Immature natural killer cell (primary cell): ENCODE data around the gene GPS1. TPM values are rescaled to one million over a fixed set of nuclear protein-coding genes. Genes with fewer than 3 reads are reported as not detected.

Source experiments
- DNase-seq, 3 donors: peaks; one replicate each; pipeline ENCODE4 v3.0.0; 2022; ENCODE audit warnings: mixed read lengths in 1 of 3
- H3K27ac Mint-ChIP-seq, 6 donors: one replicate each; pipeline ENCODE4 v1.8.0; 2020; ENCODE audit warnings: mixed read lengths in 6 of 6, mild to moderate bottlenecking in 5 of 6, inconsistent platforms in 4 of 6, moderate library complexity in 3 of 6
- H3K27me3 Mint-ChIP-seq, 3 donors: one replicate each; pipeline ENCODE4 v1.8.0; 2020 to 2021; ENCODE audit warnings: low read depth in 3 of 3, mild to moderate bottlenecking in 3 of 3, mixed read lengths in 3 of 3, moderate library complexity in 3 of 3, inconsistent platforms in 1 of 3
- H3K36me3 Mint-ChIP-seq, 3 donors: one replicate each; pipeline ENCODE4 v1.8.0; 2020; ENCODE audit warnings: mixed read lengths in 3 of 3, inconsistent platforms in 2 of 3, mild to moderate bottlenecking in 2 of 3
- H3K4me1 Mint-ChIP-seq, 2 donors: one replicate each; pipeline ENCODE4 v1.8.0; 2020; ENCODE audit warnings: inconsistent platforms in 2 of 2, mild to moderate bottlenecking in 2 of 2, mixed read lengths in 2 of 2, moderate library complexity in 1 of 2
- H3K4me3 Mint-ChIP-seq, 5 donors: one replicate each; pipeline ENCODE4 v1.8.0; 2020; ENCODE audit warnings: mild to moderate bottlenecking in 5 of 5, mixed read lengths in 5 of 5, inconsistent platforms in 3 of 5, moderate library complexity in 3 of 5
- H3K9me3 Mint-ChIP-seq, 6 donors: one replicate each; pipeline ENCODE4 v1.8.0; 2020; ENCODE audit warnings: mild to moderate bottlenecking in 6 of 6, mixed read lengths in 6 of 6, inconsistent platforms in 4 of 6, moderate library complexity in 3 of 6
- polyA plus RNA-seq, 3 donors: library from polyadenylated mRNA; unstranded; fragments of 300-500 nt; fragmentation: Illumina TruSeq; gene quantifications; one replicate each; pipeline ENCODE4 v1.2.3, GENCODE V29; 2021

Gene GPS1
- polyA plus RNA-seq, 3 donors from 2014 or later, result 174 to 212 (median 183) TPM

DNA sequence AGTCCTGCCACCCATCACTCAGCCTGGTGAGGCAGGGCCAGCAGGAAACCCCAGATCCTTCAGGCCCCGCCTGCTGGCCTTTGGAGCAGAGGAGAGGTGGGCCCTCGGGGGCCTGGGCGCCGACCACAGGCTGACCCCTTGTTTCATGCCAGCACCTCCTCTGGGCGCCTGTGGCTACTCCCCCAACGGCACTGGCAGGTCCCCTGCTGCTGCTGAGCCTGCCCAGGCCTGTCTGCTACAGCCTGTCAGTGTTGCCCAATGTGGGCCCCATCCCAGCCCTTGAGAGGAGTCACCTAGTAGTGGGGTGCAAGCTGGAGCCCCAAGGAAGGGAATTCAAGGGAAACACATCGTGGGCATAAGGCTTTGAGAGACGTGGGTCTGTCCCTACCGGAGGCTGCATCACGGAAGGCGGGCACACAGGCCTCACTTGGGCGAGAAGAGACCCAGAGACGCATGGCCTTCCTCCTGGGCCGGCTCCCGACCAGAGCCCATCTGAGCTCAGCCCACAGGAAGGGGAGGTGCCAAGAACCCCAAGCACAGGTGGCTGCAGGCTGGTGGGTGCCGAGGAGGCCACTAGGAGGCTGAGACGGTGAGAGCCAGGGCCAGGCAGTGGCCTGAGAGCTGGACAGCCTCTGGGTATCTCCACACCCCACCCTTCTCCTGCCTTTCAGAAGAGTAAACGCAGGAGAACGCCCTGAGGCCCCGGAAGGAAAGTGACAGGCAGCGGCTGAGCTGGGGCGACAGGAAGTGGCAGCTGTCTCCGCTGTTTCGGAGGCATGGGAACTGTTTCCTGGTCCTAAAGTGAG is 54.4 kb downstream of the GPS1 start:
- Mint-ChIP-seq H3K4me3 (peak overlapping the region; percentile 79 to 92 (median 89)), H3K36me3 (no peaks in the 10 kb centered on the region), H3K27ac (peak overlapping the region; percentile 90 to 95 (median 94)), H3K27me3 (no peaks in the 10 kb centered on the region), H3K9me3 (no peaks in the 10 kb centered on the region), H3K4me1 (peaks cover 11 to 16% of the 10 kb centered on the region in 2 donors)
- peak; percentile 59 to 65 (median 65) for DNase-seq

DNA sequence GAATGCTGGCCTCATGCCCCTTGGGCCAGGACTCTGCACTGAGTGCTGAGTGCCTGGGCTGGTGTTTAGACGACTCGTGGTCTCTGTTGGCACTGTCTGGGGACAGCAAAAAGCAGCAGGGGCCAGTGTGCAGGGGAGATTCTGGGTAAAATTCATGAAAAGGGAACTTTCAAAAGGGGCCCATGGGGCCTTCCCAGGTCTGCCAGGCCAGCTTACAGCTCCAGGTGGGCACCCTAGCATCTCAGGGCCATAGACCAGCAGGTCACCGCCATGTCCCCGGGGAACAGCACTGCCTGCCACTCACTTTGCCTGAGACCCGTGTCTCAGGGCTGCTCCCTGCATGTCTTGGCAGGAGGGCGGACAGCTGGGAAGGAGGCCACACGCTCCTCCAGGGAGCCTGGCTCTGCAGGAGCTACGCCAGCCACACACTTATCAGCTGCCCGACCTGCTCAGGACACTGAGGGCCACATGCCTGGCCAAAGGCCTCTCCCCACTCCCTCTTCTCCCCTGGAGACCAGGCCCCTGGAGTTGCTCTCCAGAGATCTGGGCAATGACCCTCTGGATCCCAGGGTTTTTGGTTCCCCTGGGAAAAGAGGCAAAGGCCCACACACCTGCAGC is 55.1 kb downstream of the GPS1 start:
- DNase-seq, result no peak
- H3K9me3 Mint-ChIP-seq, result no peaks in the 10 kb centered on the region
- peak overlapping the region; percentile 79 to 92 (median 89) for H3K4me3 Mint-ChIP-seq
- H3K27ac Mint-ChIP-seq, result peak overlapping the region; percentile 90 to 95 (median 94)
- H3K27me3 Mint-ChIP-seq, result no peaks in the 10 kb centered on the region
- H3K36me3 Mint-ChIP-seq, result no peaks in the 10 kb centered on the region
- H3K4me1 Mint-ChIP-seq, result peaks cover 11 to 16% of the 10 kb centered on the region in 2 donors

Other genes with a start within 250 kb of the GPS1 start
- not detected for gene GCGR, start 247.7 kb upstream of the GPS1 start, polyA plus RNA-seq
- 100 to 1,000 TPM; 112 to 178 (median 124) TPM for gene MCRIP1, start 218.6 kb upstream of the GPS1 start, polyA plus RNA-seq
- gene PPP1R27, start 216.8 kb upstream of the GPS1 start, polyA plus RNA-seq, result not detected
- 100 to 1,000 TPM; 365 to 534 (median 475) TPM for gene P4HB, start 191.4 kb upstream of the GPS1 start, polyA plus RNA-seq
- gene ARHGDIA, start 180.6 kb upstream of the GPS1 start, polyA plus RNA-seq, result 100 to 1,000 TPM; 100 to 245 (median 133) TPM
- 10 to 100 TPM; 36.2 to 63.3 (median 40.1) TPM for gene ALYREF, start 160.3 kb upstream of the GPS1 start, polyA plus RNA-seq
- 100 to 1,000 TPM; 339 to 578 (median 348) TPM for gene ANAPC11, start 160.2 kb upstream of the GPS1 start, polyA plus RNA-seq
- gene NPB, start 149.7 kb upstream of the GPS1 start, polyA plus RNA-seq, result not detected
- 10 to 100 TPM; 44.7 to 59.6 (median 49.5) TPM for gene PCYT2, start 140.5 kb upstream of the GPS1 start, polyA plus RNA-seq
- 10 to 100 TPM; 27.2 to 54.7 (median 36.2) TPM for gene SIRT7, start 133.7 kb upstream of the GPS1 start, polyA plus RNA-seq
- 1 to 10 TPM; 1.1 to 4.8 (median 1.3) TPM for gene MAFG, start 124.2 kb upstream of the GPS1 start, polyA plus RNA-seq
- 1 to 10 TPM; 1.1 to 3.3 (median 1.9) TPM for gene PYCR1, start 114.6 kb upstream of the GPS1 start, polyA plus RNA-seq
- gene MYADML2, start 104.7 kb upstream of the GPS1 start, polyA plus RNA-seq, result not detected
- gene NOTUM, start 90.7 kb upstream of the GPS1 start, polyA plus RNA-seq, result not detected
- 10 to 100 TPM; 21.1 to 32.9 (median 31.3) TPM for gene ASPSCR1, start 74.3 kb upstream of the GPS1 start, polyA plus RNA-seq
- gene CENPX, start 29.0 kb upstream of the GPS1 start, polyA plus RNA-seq, result 100 to 1,000 TPM in 2 of 3 donors, 10 to 100 TPM in 1; 70.0 to 104 (median 100) TPM
- 1 to 10 TPM; 4.7 to 9.9 (median 5.2) TPM for gene LRRC45, start 28.6 kb upstream of the GPS1 start, polyA plus RNA-seq
- gene RAC3, start 20.2 kb upstream of the GPS1 start, polyA plus RNA-seq, result not detected
- gene DCXR, start 14.2 kb upstream of the GPS1 start, polyA plus RNA-seq, result 100 to 1,000 TPM; 144 to 242 (median 165) TPM
- 1 to 10 TPM; 2.2 to 3.7 (median 3.2) TPM for gene RFNG, start 87 bp upstream of the GPS1 start, polyA plus RNA-seq
- gene DUS1L, start 13.9 kb downstream of the GPS1 start, polyA plus RNA-seq, result 10 to 100 TPM; 61.7 to 85.3 (median 82.5) TPM
- gene FASN, start 46.3 kb downstream of the GPS1 start, polyA plus RNA-seq, result 1 to 10 TPM in 1 of 3 donors, under 1 TPM in 2; 0.10 to 2.7 (median 0.23) TPM
- 10 to 100 TPM; 27.7 to 65.8 (median 28.8) TPM for gene CCDC57, start 160.9 kb downstream of the GPS1 start, polyA plus RNA-seq
- 10 to 100 TPM in 1 of 3 donors, 1 to 10 TPM in 2; 5.8 to 12.2 (median 6.8) TPM for gene SLC16A3, start 177.1 kb downstream of the GPS1 start, polyA plus RNA-seq
- 100 to 1,000 TPM in 1 of 3 donors, 10 to 100 TPM in 2; 48.9 to 130 (median 55.9) TPM for gene CSNK1D, start 221.8 kb downstream of the GPS1 start, polyA plus RNA-seq